Posterior vena cava (tissue), 2 donors: ENCODE results near the gene DCAF6. TPM values are rescaled to one million over a fixed set of nuclear protein-coding genes. Genes with fewer than 3 reads are reported as not detected.

Experiments
- DNase-seq: peaks from one replicate; pipeline ENCODE4 v3.0.0-alpha.2; 2020; ENCODE audit warnings: low spot score
- intact Hi-C, 2 donors: fragments of 100-400 bp; cut with DNase I; formaldehyde crosslinking; loops; one replicate each; pipeline versions ENCODE4 v1.14.1 to v1.14.2; 2022 to 2023
- total RNA-seq, 2 donors: library from RNA; stranded (reverse); fragmentation: NEBNext Ultra II Directional; extraction: Animal tissue kit (Norgen Biotek cat#: 25700); gene quantifications; one replicate each; pipeline ENCODE4 v1.2.1, GENCODE V29; 2021
- donor health status: DM: yes; HTN: yes; CAD: no.
- donor health status: DM: yes; HTN: yes; CAD: no.

Gene DCAF6
- total RNA-seq, 2 donors from 2014 or later: 50.2 to 55.9 TPM

DNA sequence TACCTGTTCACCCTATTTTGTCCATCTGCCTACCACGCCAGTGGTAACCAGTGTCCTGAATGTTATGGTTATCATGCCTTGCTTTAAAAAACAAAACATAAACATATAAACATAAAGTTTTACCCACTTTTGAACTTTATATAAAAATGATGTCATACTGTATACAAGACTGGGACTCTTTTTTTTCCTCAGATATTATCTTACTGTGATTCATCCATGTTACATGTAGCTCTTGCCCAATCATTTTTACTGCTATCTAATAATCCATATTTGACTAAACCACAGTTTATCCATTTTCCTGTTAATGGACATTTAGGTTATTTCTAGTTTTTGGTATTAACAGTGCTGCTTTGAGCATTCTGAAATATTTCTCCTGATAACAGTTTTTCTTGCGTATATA, 121.4 kb downstream of the DCAF6 start:
- intact Hi-C loops: no loop called here
- DNase-seq: no peak

DNA sequence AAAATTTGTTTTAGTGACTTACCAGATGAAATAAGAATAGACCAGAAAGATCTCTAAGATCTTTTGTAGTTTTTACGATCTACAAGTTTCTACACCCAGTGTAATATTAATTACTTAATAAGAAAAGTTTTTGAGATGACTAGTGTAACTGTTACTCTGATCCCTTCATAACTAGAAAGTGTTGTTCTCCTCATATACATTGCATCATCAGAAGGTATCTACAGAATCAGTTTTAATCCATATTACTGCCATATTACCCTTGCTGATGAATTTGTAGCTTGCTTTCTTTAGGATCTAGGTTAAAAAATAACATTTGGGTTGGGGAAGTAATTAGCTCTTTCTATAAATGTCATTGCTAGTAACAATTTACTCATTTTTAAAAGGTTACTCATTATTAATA, 127.7 kb downstream of the DCAF6 start:
- intact Hi-C loops: no loop called here
- DNase-seq: no peak

DNA sequence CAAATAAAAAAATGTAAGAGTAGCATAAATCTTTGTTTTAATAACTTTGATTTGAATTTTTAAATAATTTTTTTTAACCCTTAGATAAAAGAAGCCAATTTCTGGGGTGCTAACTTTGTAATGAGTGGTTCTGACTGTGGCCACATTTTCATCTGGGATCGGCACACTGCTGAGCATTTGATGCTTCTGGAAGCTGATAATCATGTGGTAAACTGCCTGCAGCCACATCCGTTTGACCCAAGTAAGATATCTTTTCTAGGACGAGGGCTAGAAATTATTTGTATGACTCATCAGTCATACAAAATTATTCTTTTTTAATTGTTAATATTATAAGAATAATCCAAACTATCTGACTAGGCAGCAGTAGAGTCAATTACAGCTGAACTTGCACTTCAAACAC, 129.0 kb downstream of the DCAF6 start:
- intact Hi-C loops: no loop called here
- no peak for DNase-seq

DNA sequence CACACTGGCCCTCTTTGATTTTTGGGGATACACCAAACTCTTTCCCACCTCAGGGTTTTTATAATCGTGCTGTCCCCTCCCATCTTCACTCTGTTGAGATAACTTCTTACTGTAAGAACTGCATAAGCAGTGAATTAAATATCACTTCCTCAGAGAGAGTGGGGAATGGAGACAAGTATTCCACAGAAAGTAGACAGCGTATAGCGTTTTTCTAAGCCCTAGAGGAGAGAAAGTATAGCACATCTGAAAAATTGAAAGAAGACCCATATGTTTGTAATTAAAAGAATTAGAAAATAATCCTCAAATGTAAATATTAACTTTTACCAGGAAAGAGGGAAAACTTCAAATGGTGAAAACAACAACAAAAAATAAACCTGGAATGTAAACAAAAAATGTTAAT, 132.9 kb downstream of the DCAF6 start:
- intact Hi-C loops: no loop called here
- DNase-seq: no peak

DNA sequence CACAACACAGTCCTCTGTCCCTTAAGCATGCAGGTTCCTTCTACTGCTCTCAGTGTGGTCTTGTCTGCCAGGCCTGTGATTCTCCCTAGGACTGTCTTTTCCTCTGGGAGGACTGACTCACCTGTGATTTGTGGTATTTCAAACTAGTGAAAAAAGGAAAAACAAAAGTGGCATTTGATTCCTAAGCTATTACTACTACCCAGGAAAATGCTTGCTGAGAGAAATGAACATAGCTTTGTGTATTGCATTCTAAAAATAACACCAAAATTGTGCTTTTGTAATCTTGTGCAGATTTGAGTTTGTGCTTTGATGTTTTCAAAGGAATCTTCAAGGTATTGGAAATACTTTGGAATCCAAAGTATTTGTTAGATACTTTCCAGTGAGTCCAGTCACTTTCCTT, 143.3 kb downstream of the DCAF6 start:
- intact Hi-C loops: no loop called here
- DNase-seq: no peak

DNA sequence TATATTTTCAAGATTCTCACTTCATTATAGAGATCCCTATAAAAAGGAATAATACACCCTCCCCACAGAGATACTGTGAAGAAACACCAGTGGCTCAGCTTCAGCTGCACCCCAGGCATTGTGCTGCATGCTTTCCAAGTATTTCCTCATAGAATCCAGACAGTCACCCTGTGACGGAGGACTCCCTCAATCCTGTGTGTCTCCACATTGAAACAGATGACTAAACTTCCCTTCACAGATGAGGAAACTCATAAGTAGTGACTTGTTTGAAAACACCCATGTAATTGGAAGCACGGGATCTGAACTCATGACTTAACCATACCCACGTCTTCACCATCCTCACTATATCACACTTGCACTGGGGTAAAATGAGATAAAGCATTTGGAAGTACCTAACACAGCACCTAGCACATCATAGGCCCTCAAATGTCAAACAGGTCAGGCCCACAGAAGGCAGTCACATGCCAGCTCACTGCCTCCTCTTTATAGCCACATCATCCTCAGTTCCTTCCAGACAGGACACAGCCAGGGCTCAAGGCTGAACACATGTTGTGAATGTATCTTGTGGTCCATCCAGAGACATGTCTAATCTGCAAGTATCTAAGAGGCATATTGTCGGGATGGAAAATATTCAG, 145.0 kb downstream of the DCAF6 start:
- no peak for DNase-seq
- intact Hi-C loops: no loop called here

DNA sequence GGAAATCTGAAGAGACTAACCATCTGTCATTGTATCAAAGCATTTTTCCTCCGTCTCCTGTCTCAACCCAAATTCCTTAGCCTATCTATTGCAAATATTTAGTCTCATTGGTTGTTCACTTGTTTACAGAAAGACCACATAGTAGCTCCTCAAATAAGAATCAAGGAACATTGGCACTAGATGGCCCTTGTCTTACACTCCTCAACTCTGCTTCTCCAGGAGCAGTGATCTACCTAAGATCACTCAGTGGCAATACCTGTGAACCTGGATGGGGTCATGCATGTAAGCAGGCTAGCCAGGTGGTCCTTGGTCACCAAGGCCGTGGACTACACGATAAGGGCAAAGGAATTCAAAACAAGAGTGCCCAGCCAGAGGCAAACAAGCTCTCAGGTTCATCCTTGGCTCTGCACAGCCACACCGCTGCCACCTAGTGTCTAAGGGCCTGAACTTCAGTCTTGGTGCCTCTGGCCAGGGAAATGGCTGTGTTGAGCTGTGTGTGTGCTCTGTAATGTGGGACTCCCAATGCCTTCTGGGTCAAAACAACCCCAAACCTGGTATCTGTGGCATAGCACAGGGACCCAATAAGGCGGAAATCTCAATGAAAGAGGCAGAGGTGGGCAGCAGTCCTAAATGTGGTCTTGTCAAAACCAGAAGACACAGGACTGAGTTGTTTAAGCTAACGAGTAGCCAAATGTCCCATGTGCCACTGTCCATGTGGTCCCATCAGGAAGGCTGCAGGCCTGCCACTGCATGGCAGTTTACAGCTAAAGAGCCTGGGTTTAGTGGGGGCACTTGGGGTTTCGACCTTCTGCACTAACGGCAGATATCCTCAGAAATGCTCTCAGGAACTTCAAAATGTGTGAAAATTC, 145.8 kb downstream of the DCAF6 start:
- peak; percentile 90 for DNase-seq
- intact Hi-C loops: no loop called here

DNA sequence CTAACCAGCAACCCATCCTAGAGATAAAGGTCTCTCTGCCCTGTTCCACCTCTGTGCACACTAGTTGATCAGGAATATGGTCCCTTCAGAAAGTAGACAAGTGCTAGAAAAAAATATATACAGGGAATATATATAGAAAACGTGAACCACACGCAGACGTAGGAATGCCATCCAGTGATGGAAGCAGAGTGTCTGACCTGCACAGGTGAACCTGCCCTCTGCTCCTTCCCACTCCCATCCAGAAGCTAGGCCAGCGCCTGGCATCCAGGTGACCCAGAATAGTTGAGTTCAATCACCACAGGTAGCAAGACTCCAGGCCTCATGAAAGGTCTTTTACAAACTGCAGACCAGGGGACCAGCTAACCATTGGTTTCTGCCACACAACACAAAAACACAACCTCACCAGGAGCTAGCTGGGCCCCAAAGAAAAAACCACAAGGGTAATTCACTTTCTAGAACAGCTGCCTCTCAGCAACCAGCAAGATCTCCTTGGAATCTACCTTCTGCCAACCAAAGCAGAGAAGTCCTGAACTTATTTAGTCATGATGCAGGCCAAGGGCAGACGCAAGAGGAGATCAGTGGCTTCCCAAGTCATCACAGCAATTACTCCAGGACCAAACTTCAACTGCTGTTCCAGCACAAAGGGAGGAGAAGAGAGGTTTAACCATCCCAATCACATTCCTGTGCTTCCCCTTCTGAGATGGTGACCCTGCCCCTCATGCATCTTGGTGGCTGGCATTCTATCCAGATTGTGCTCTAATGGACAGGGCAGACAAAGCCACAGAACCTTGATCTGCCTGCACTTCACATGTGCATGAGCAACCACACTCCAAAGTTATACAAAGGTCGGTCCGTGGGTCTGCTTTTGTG, 147.2 kb downstream of the DCAF6 start:
- intact Hi-C loops: no loop called here
- DNase-seq: no peak

DNA sequence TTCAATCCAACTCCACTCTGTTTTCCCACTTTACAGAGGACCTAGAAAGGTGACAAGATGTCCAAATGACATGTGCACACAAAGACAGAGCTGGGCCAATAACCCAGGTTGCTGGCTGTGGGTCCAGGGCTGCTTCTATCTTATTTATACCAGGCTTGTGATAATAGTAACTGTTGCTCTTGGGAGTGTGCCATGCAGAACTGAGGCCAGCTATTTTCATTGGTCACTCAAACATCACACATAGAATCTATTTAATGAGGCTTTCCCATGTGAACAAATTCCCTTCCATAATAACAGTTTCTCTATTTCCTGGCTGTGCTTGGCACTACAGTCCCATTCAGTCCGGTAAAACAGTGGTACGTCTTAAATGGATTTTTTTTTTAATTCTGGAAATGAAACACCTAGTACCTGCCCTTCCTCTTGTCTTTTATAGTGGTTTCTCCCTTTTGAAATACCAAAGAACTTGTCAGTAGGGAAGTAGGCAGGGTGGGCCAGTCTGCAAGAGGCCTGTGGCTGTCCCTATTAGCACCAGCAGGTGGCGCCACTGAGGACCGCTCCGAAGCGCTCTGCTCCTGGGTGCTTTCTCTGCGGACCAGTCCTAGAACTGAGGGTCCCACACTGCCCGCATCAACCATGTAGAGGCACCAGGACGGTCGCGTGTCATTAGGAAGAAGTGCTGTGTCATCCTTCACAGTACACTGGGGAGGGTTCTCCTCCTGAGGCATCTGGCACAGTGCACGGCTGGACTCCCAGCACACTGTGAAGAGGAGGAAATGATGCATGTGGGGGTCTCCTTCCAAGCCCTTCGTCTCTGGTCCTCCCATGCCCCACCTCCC, 148.1 kb downstream of the DCAF6 start:
- intact Hi-C loops: no loop called here
- peak; percentile 92 for DNase-seq

DNA sequence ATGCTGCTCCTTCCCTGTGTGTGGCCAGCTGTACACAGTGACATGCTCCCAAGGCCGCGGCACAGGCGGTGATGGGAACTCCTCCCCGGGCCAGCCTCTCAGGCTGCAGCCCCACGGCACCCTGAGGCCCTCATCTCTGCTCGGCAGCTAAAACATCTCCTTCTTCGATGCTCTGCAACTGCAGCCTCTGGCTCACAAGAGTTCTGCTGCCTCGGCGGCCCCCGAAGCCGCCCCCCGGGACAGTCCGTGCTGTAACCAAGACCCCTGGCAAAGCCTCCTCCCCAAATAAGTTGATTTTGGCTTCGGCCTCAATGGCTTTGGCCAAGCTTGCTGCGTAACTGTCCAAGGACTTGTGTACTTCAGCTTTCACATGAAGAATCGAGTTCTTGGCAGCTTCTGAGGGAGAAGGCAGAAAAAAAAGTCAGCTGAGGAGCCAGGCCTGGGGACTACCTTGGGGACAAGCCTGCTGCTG, 149.0 kb downstream of the DCAF6 start:
- no peak for DNase-seq
- intact Hi-C loops: no loop called here

DNA sequence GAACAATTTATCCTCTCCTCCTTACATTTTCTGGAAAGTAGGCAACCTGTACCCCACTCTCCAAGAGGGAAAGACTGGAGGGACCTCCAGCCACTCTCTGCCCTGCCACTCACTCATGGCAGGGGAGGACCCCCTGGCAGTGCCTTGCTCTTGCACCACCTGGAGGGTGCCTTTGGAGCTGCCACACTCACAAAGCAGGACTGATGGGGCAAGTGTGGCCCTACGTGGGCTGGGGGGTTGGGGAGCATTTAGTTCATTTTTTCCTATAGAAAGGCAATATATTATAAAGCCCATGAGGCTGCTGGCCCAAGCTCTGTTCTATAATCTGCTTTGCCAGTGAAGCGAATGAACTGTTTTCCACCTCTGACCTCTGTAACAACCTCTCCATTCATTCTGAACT, 150.0 kb downstream of the DCAF6 start:
- intact Hi-C loops: no loop called here
- DNase-seq: no peak

DNA sequence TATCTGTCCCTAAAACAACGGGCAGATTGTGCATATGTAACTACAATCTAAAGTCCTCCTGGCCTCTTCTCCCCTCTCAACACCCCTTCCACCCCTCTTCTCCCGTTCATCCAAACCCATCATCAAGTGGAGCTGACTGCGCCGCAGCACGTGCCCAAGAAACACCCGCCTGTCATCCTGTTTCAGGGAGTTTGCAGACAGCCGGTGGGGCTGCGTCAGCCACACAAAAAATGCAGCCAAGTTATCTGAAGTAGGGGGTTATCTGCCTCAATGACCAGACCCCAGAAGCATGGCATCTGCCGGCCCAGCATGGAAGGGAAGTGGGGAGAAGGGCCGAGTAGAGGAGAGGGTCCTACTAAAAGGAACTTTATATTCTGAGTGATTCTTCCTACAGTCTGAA, 151.2 kb downstream of the DCAF6 start:
- no peak for DNase-seq
- intact Hi-C loops: no loop called here

DNA sequence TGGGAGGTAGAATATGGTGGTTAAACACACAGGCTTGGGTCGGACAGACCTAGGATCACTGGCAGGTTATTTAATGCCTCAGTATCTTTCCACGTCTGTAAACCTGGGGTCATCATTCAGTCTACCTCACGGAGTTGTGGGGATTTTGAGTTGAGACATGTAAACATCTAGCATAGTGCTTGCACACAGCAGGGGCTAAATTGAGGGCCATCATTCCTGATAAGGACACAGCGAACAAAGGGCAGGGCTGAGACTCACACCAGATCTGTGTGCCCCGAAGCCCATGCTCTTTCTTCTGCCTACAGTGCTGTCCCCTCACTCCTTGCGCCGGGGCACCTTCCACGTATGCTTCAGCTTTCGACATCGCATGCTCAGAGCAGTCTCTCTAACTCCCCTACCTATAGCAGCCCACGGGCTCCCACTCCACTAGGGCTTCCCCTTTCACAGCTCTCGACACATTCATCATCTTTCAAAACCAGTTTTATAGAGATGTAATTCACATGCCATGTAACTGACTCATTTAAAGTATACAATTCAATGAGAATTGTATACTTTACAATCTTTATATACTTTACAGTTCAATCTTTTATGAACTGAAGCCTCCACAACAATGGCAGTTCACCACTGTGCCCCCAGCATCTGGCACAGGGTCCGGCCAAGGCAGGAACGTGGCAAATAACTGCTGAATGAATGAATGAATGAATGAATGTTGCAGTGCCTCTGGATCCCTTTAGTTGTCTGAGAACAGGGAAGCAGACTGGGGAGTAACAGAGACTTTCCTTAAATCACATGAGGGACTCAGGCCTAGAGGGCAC, 152.2 kb downstream of the DCAF6 start:
- DNase-seq: no peak
- intact Hi-C loops: no loop called here

DNA sequence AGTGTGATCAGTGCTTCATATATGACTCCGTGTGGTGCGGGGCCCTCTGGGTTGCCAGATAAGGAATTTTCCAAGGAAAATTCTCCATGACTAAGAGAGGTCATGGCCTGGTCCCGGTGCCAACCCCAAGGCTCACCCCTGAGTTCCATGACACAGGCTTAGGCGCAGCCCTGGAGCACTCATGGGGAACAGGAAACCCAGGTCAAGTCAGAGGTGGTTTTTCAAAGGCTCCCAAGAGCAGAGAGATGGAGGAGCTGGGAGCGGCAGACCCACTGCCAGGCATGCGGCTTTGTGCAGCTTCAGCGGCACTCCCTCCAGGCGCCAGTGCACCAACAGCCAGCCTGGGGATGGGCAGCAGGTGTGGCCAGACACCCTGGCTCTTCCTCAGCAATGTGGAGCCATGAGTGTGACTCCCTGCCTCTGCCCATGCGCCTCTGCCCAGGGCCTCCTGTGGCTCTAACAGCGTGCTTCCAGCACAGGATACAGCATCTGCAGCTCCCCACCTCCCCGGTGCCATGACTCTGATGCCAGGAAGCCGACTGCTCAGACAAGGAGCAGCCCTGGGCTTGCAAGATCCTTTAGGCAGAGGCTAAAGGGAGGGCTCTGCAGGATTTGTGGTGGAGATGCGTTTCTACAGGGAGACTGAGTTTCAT, 153.0 kb downstream of the DCAF6 start:
- intact Hi-C loops: no loop called here
- DNase-seq: no peak

DNA sequence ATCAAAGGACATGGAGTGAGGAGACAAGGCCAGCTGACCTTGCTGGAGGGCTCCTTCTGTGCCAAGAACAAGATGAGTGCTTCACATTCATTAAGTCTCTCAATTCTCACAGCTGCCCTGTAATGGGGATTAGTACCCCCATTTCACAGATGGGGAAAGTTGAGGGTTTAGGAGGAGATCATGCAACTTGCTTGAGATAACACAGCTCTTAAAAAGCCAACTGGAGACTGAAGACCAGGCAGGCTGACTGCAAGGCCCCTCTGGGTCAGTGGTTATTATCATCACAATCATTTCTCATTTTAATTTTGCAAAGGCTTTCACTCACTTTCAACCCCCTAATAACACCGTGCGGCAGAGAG, 153.5 kb downstream of the DCAF6 start:
- intact Hi-C loops: no loop called here
- no peak for DNase-seq

DNA sequence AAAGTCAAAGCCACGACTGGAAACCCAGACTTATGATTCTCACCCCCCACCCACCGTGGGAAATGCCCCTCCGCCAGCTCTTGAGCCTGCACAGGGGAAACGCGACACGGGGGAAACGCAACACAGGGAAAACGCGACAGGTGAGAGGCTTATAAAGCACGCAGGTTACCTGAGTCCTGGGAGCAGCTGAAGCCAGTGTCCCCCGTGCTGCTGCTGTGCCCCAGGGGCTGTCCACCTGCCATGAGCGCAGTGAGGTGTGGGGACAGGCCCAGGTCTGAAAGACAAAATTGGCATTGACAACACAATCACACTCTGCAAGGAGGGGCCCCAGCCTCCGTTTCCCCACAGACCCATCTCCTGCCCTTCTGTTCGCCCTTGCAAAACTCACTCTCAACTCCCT, 153.9 kb downstream of the DCAF6 start:
- no peak for DNase-seq
- intact Hi-C loops: no loop called here

DNA sequence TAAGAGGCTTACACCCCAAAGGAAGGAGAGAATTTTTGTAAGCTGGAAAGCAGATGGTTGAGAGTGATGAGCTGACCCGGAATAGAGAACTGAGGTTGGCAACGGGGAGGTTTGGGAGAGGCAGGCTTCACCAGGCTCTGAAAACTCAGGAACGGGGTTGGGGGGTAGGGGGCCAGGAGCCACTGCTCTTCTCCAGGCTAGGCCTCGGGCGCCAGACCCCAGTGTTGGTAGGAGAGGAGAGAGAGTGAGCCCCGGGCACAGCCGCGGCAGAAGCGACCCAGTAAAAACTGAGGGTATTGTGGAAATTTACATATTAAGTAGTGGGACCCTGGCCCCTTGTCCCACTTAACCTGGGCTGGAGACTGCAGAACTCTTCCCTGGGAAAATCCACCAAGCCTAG, 154.6 kb downstream of the DCAF6 start:
- intact Hi-C loops: no loop called here
- DNase-seq: no peak
